ENCODE measurements around the gene KRT13.

Gene KRT13

DNA sequence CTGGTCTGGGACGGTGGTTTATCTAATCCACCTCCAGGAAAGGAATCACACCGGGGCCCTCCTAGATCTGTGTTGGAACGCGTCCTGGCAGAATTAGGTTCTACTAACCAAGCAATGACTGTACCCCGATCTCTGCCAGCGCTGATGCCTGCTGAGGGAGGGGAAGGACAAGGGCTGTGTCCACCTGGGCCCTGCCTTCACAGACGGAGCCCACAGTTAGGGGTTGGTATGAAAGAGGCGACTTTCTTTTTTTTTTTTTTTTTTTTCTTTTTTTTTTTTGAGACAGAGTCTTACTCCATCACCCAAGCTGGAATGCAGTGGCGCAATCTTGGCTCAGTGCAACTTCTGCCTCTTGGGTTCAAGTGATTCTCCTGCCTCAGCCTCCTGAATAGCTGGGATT lies 32.6 kb upstream of the KRT13 start:
- TF ChIP-seq CTCF (IDR thresholded peaks at IDR 0.05; ENCODE audit: insufficient read depth, low read depth, low read length, missing control alignments): no peak
- H3K4me3 ChIP-seq (ENCODE audit: low read depth, low read length): no peak overlapping the region
- no peak for DNase-seq (ENCODE audit: low read depth)

GRCh38 chr17:41537614-41537954 lies 32.2 kb upstream of the KRT13 start:
- H3K4me3 ChIP-seq (ENCODE audit: low read depth, low read length): no peak overlapping the region
- TF ChIP-seq CTCF (IDR thresholded peaks at IDR 0.05; ENCODE audit: insufficient read depth, low read depth, low read length, missing control alignments): no peak
- DNase-seq (ENCODE audit: low read depth): no peak

DNA sequence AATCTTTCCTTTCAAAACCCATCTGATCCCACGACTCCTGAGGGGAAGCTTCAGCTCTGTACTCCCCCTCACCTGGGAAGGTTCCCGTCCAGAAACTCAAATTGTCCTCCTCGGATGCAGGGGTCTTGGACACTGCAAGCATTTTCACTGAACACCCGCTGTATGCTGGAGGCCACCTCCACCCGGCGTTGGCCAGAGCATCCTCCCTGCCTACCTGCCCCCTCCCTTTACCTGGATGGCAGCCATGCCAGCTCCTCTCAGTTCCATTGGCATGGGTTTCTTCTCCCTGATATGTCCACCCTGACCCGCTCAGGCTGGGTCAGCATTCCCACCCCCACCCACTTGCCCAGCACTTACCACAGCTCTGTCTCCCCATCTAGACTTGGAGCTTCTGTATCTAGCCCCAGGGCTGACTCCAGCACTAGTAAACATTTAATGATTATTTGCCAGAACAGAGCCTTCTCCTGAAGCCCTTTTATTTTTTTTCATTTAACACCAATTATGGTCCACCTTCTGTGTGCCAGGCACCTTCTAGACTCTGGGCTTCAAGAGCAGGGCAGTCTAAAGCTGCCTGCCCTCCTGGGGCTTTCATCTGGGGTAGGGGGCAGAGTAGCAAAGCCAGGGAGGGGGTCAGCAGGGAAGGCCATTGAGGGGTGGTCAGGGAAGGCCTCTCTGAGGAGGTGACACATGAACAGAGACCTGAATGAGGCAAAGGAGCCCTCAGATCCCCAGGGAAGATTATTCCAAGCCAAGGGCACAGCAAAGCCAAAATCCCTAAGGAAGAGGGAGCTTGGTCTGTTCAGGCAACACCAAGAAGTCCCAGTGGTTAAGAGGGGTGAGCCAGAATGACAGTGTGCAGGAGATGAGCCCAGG lies 31.6 kb upstream of the KRT13 start:
- no peak for TF ChIP-seq CTCF (IDR thresholded peaks at IDR 0.05; ENCODE audit: insufficient read depth, low read depth, low read length, missing control alignments)
- DNase-seq (ENCODE audit: low read depth): no peak
- no peak overlapping the region for H3K4me3 ChIP-seq (ENCODE audit: low read depth, low read length)

DNA sequence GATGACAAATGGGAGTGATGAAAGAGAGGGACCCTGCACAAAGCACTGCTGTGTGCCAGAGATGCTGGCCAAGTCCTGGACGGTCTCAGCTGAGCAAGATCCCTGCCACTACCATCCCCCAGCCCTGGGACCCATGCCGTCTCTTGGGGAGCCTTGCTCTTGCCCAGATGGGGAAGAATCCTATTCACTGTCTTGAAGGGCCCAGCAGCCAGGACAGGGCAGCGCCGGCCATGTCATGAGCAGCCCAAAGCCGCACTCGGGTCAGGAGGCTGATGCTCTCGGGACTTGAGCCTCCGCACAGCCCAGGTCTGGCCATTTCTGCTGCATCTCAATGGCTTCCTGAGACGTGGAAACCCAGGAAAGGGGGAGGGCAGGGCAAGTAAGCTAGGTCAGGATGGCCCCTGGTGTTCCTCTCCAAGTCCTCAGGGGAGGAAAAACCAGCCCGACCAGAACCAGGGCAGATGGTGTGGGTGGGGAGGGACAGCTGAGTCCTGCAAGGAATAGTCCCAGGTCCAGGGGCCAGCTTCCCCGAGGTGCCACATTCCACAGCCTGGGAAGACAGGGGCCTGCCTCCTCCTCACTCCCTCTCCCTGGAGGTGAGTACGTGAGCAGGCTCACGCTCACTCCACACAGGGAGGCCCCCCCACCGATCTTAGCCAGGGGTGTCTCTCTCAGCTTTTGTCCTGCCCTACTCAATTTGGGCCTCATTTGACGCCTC lies 30.5 kb upstream of the KRT13 start:
- no peak for TF ChIP-seq CTCF (IDR thresholded peaks at IDR 0.05; ENCODE audit: insufficient read depth, low read depth, low read length, missing control alignments)
- H3K4me3 ChIP-seq (ENCODE audit: low read depth, low read length): no peak overlapping the region
- no peak for DNase-seq (ENCODE audit: low read depth)

GRCh38 chr17:41534899-41535546 lies 29.6 kb upstream of the KRT13 start:
- no peak for DNase-seq (ENCODE audit: low read depth)
- H3K4me3 ChIP-seq (ENCODE audit: low read depth, low read length): no peak overlapping the region
- no peak for TF ChIP-seq CTCF (IDR thresholded peaks at IDR 0.05; ENCODE audit: insufficient read depth, low read depth, low read length, missing control alignments)

GRCh38 chr17:41533613-41534012 lies 28.2 kb upstream of the KRT13 start:
- no peak for TF ChIP-seq CTCF (IDR thresholded peaks at IDR 0.05; ENCODE audit: insufficient read depth, low read depth, low read length, missing control alignments)
- H3K4me3 ChIP-seq (ENCODE audit: low read depth, low read length): no peak overlapping the region
- no peak for DNase-seq (ENCODE audit: low read depth)
